ENCODE measurements around the gene TMC6.

GRCh38 chr17:78148286-78149016 lies 19.9 kb upstream of the TMC6 start:
- no peak for TF ChIP-seq CTCF (conservative IDR thresholded peaks at IDR 0.05; ENCODE audit: low read length)
- TF ChIP-seq EZH2phosphoT487 (IDR thresholded peaks at IDR 0.05; ENCODE audit: borderline replicate concordance, low read depth, low read length) = no peak

Measured in OCI-LY7 (cell line).